OCI-LY3 (cell line): Measurements from ENCODE around the gene ZNF821.
A peak's percentile ranks its signal among the peaks of the same experiment; 100 is the strongest.

Source experiments
- H2AFZ ChIP-seq: fragments of 200-600, 300-600 bp; shearing (Covaris generic); 2 replicates; pipeline ENCODE4 v1.6.0; 2014; ENCODE audit warnings: antibody characterized with exemption, low read depth, low read length
- H3K27ac ChIP-seq: fragments of 200-600, 300-600 bp; sonication (generic); 2 replicates; pipeline ENCODE4 v1.5.1; 2014; ENCODE audit warnings: mild to moderate bottlenecking, low read length, moderate library complexity, mixed read lengths
- H3K27me3 ChIP-seq: fragments of 200-600, 300-600 bp; sonication (generic); 2 replicates; pipeline ENCODE4 v1.6.1; 2014; ENCODE audit warnings: low read depth, low read length, mixed read lengths
- H3K36me3 ChIP-seq: fragments of 200-600, 300-600 bp; sonication (generic); replicated peaks from 2 replicates; pipeline ENCODE3; 2014; ENCODE audit warnings: low read depth, low read length, mixed read lengths
- H3K4me1 ChIP-seq: fragments of 300-600, 200-600 bp; sonication (generic); 2 replicates; pipeline ENCODE4 v1.6.1; 2014; ENCODE audit warnings: low read length, mixed read lengths
- H3K4me2 ChIP-seq: fragments of 200-600, 300-600 bp; sonication (generic); 2 replicates; pipeline ENCODE4 v1.6.1; 2014; ENCODE audit warnings: low read length, mixed read lengths
- H3K4me3 ChIP-seq: fragments of 300-600, 200-600 bp; sonication (generic); 2 replicates; pipeline ENCODE4 v1.5.1; 2014; ENCODE audit warnings: antibody characterized with exemption, mild to moderate bottlenecking, low read length, moderate library complexity
- H3K79me2 ChIP-seq: fragments of 300-600, 200-600 bp; shearing (Covaris generic); 2 replicates; pipeline ENCODE4 v1.6.1; 2014; ENCODE audit warnings: mild to moderate bottlenecking, low read length, mixed read lengths
- H3K9ac ChIP-seq: fragments of 300-600, 200-600 bp; shearing (Covaris generic); 2 replicates; pipeline ENCODE4 v1.6.0; 2014; ENCODE audit warnings: mild to moderate bottlenecking, low read length, moderate library complexity
- H3K9me3 ChIP-seq: fragments of 200-600, 300-600 bp; shearing (Covaris generic); 2 replicates; pipeline ENCODE4 v1.6.1; 2014; ENCODE audit warnings: low read length, mixed read lengths; ENCODE audit not compliant: insufficient read depth
- H4K20me1 ChIP-seq: fragments of 200-600, 300-600 bp; sonication (generic); 2 replicates; pipeline ENCODE4 v1.6.1; 2016; ENCODE audit warnings: low read length, mixed read lengths; ENCODE audit not compliant: insufficient read depth
- CTCF ChIP-seq: fragments of 200-600, 300-600 bp; sonication (generic); IDR thresholded peaks from 2 replicates; pipeline ENCODE4 v1.5.1; 2014; ENCODE audit warnings: antibody characterized with exemption, low read length, low read depth
- EZH2phosphoT487 ChIP-seq: fragments of 200-600 bp; shearing (Covaris generic); IDR thresholded peaks from 2 replicates; pipeline ENCODE4 v1.6.1; 2018; ENCODE audit warnings: antibody characterized with exemption, mixed run types, low read depth

ZNF821 gene

GRCh38 chr16:71893888-71894228, 9.9 kb upstream of the ZNF821 start:
- 0 out of 2 replicates have a peak overlapping the region, but pooled peaks have one; percentile 71 for H2AFZ ChIP-seq

GRCh38 chr16:71889147-71889546, 5.2 kb upstream of the ZNF821 start:
- Histone ChIP-seq H3K27me3 (no peaks in the 10 kb centered on the region), H3K9me3 (no peaks in the 10 kb centered on the region), H2AFZ (no peak overlapping the region), H3K4me2 (no peak overlapping the region), H3K27ac (no peak overlapping the region), H3K4me3 (no peak overlapping the region), H3K79me2 (no peaks in the 10 kb centered on the region), H4K20me1 (no peaks in the 10 kb centered on the region), H3K36me3 (no peaks in the 10 kb centered on the region), H3K4me1 (peaks cover 15% of the 10 kb centered on the region), H3K9ac (no peak overlapping the region)
- TF ChIP-seq EZH2phosphoT487 (no peak), CTCF (no peak)

More at GRCh38 chr16:71893888-71894228, 9.9 kb upstream of the ZNF821 start:
- H3K79me2 ChIP-seq, result peaks cover 41% of the 10 kb centered on the region
- peaks cover 10% of the 10 kb centered on the region for H3K36me3 ChIP-seq
- peak overlapping the region; percentile 84 for H3K27ac ChIP-seq
- peak overlapping the region; percentile 95 for H3K4me3 ChIP-seq
- H3K9me3 ChIP-seq, result no peaks in the 10 kb centered on the region
- H3K4me2 ChIP-seq, result peak overlapping the region; percentile 77
- H4K20me1 ChIP-seq, result peaks cover 21% of the 10 kb centered on the region
- no peaks in the 10 kb centered on the region for H3K27me3 ChIP-seq
- peaks cover 19% of the 10 kb centered on the region for H3K4me1 ChIP-seq
- H3K9ac ChIP-seq, result peak overlapping the region; percentile 93
- TF ChIP-seq EZH2phosphoT487, result no peak
- TF ChIP-seq CTCF, result no peak

GRCh38 chr16:71885261-71885650, 1.3 kb upstream of the ZNF821 start:
- no peaks in the 10 kb centered on the region for H3K9me3 ChIP-seq
- no peak overlapping the region for H2AFZ ChIP-seq
- TF ChIP-seq EZH2phosphoT487, result no peak
- TF ChIP-seq CTCF, result no peak
- H3K36me3 ChIP-seq, result peaks cover 8% of the 10 kb centered on the region
- H3K27me3 ChIP-seq, result no peaks in the 10 kb centered on the region
- H3K4me1 ChIP-seq, result peaks cover 22% of the 10 kb centered on the region
- H4K20me1 ChIP-seq, result peaks cover 7% of the 10 kb centered on the region; the same call in 1 of the 2 replicates
- H3K4me3 ChIP-seq, result peak overlapping the region; percentile 85; the same call in 1 of the 2 replicates
- H3K4me2 ChIP-seq, result peak overlapping the region; percentile 88
- no peaks in the 10 kb centered on the region for H3K79me2 ChIP-seq
- no peak overlapping the region for H3K27ac ChIP-seq
- no peak overlapping the region for H3K9ac ChIP-seq

- H3K9me3 ChIP-seq, result no peaks in the 10 kb centered on the region
- H3K9ac ChIP-seq, result peak overlapping the region; percentile 96
- H3K36me3 ChIP-seq, result peaks cover 22% of the 10 kb centered on the region
- H3K27me3 ChIP-seq, result no peaks in the 10 kb centered on the region
- H3K4me1 ChIP-seq, result peaks cover 21% of the 10 kb centered on the region
- peak overlapping the region; percentile 72 for H3K27ac ChIP-seq
- H4K20me1 ChIP-seq, result peaks cover 7% of the 10 kb centered on the region; the same call in 1 of the 2 replicates
- no peaks in the 10 kb centered on the region for H3K79me2 ChIP-seq
- peak overlapping the region; percentile 81; the same call in 1 of the 2 replicates for H2AFZ ChIP-seq
- TF ChIP-seq CTCF (no peak; the same call in 1 of the 2 replicates), EZH2phosphoT487 (no peak)
- peak overlapping the region; percentile 85 for H3K4me3 ChIP-seq
- peak overlapping the region; percentile 88 for H3K4me2 ChIP-seq
These were observed 674 bp downstream of the ZNF821 start for GRCh38 chr16:71883168-71883848.
